MM.1S (cell line): ENCODE results near the gene CALD1.

Source experiments
- EZH2 ChIP-seq: fragments of 300-600 bp; sonication (generic); optimal IDR thresholded peaks from 2 replicates; pipeline ENCODE3; 2017; ENCODE audit warnings: low read depth, mild to moderate bottlenecking, antibody characterized with exemption, low read length, mixed read lengths
- EZH2phosphoT487 ChIP-seq: fragments of 300-600 bp; sonication (generic); IDR thresholded peaks from 2 replicates; pipeline ENCODE4 v1.6.1; 2018; ENCODE audit warnings: antibody characterized with exemption, low read length
- TF ChIP-seq, protein P1 (sequence below): fragments of 300-600 bp; sonication (generic); IDR thresholded peaks from 2 replicates; pipeline ENCODE4 v1.5.1; 2016; ENCODE audit warnings: antibody characterized with exemption, low read length, mixed read lengths

DNA sequence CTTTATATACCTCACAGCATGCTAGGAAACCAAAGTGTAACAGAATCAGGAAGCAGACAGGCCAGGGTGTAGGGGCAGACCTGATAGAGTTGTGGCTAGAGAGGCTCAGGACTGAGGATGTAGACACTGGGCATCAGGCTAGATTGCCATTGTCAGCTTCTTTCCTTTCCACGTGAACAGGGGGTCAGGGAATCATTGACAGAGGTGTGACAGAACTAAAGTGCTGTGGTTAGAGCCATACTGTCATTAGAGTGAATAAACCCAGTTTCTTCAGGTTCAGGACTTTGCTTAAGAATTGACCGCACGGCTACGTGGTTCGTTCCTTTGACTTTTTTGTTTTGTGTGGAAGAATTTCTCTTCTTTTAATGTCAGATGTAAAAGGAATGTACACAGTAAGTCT is 90.7 kb downstream of the CALD1 start:
- TF ChIP-seq, protein P1, sequence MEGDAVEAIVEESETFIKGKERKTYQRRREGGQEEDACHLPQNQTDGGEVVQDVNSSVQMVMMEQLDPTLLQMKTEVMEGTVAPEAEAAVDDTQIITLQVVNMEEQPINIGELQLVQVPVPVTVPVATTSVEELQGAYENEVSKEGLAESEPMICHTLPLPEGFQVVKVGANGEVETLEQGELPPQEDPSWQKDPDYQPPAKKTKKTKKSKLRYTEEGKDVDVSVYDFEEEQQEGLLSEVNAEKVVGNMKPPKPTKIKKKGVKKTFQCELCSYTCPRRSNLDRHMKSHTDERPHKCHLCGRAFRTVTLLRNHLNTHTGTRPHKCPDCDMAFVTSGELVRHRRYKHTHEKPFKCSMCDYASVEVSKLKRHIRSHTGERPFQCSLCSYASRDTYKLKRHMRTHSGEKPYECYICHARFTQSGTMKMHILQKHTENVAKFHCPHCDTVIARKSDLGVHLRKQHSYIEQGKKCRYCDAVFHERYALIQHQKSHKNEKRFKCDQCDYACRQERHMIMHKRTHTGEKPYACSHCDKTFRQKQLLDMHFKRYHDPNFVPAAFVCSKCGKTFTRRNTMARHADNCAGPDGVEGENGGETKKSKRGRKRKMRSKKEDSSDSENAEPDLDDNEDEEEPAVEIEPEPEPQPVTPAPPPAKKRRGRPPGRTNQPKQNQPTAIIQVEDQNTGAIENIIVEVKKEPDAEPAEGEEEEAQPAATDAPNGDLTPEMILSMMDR: no peak
- TF ChIP-seq EZH2 (no peak), EZH2phosphoT487 (no peak)
